Measurements from ENCODE around the gene NIPAL3.

- TF ChIP-seq CTCF (IDR thresholded peaks at IDR 0.05) (no peak), EP300 (IDR thresholded peaks at IDR 0.05) (no peak), POLR2A (IDR thresholded peaks at IDR 0.05; ENCODE audit: low read depth) (no peak), POLR2AphosphoS5 (IDR thresholded peaks at IDR 0.05) (no peak)
These were observed 6.1 kb upstream of the NIPAL3 start for GRCh38 chr1:24409535-24409934.

Measured in esophagus muscularis mucosa (tissue), 4 donors.